Right atrium auricular region (tissue), 2 donors: Measurements from ENCODE around the gene TTLL10. TPM values are rescaled to one million over a fixed set of nuclear protein-coding genes. Genes with fewer than 3 reads are reported as not detected.

Source experiments
- DNase-seq: peaks from one replicate; pipeline ENCODE4 v3.0.0-alpha.2; 2019; ENCODE audit warnings: low spot score
- H3K27ac ChIP-seq, 2 donors: fragments of 200-600 bp; sonication (generic); 1 replicate in 1 of 2; 2 replicates in 1 of 2; pipeline ENCODE4 v1.5.1; 2016 to 2019
- H3K27me3 ChIP-seq, 2 donors: fragments of 200-600 bp; sonication (generic); one replicate each; pipeline versions ENCODE4 v1.5.1 to v1.6.0; 2017 to 2019
- H3K36me3 ChIP-seq: fragments of 200-600 bp; sonication (generic); one replicate; pipeline ENCODE4 v1.5.1; 2016
- H3K4me1 ChIP-seq, 2 donors: fragments of 200-600 bp; sonication (generic); one replicate each; pipeline versions ENCODE4 v1.5.1 to v1.6.0; 2017 to 2019
- H3K4me3 ChIP-seq, 2 donors: fragments of 200-600 bp; sonication (generic); 1 replicate in 1 of 2; 2 replicates in 1 of 2; pipeline ENCODE4 v1.5.1; 2017 to 2019; ENCODE audit warnings: mild to moderate bottlenecking in 1 of 2, moderate library complexity in 1 of 2
- H3K9me3 ChIP-seq, 2 donors: fragments of 200-600 bp; sonication (generic); one replicate each; pipeline ENCODE4 v1.5.1; 2019
- total RNA-seq, 2 donors: library from RNA; depleted of rRNA; stranded (reverse); fragments of >200 nt; gene quantifications; one replicate each; pipeline ENCODE4 v1.1.0, GENCODE V29; 2016
- TF ChIP-seq, protein P1 (sequence below), 2 donors: fragments of 200-600 bp; sonication (generic); IDR thresholded peaks; one replicate each; pipeline ENCODE4 v1.5.1; 2019; ENCODE audit warnings: antibody characterized with exemption in 2 of 2

TTLL10 gene
- total RNA-seq, 2 donors from 2014 or later: not detected

DNA sequence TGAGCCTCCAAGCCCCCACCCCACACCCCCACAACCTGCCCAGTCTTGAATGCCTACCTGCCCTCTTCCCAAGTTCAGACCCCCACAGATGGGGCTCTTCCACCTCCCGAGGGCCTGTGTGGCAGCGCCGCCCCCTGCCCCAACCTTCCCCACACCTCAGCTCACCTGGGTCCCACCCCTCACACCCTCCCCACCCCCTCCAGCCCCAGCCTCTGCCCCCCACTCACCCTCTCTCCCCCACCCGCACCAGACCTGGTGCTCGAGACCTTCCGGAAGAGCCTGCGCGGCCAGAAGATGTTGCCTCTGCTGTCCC lies 23.5 kb downstream of the TTLL10 start:
- no peak overlapping the region for H3K27ac ChIP-seq
- no peak overlapping the region for H3K4me3 ChIP-seq
- H3K36me3 ChIP-seq: no peaks in the 10 kb centered on the region
- H3K9me3 ChIP-seq: peaks cover 0 to 7% of the 10 kb centered on the region in 2 donors
- H3K27me3 ChIP-seq: no peaks in the 10 kb centered on the region
- peaks cover 0 to 11% of the 10 kb centered on the region in 2 donors for H3K4me1 ChIP-seq
- DNase-seq: no peak
- TF ChIP-seq, protein P1, sequence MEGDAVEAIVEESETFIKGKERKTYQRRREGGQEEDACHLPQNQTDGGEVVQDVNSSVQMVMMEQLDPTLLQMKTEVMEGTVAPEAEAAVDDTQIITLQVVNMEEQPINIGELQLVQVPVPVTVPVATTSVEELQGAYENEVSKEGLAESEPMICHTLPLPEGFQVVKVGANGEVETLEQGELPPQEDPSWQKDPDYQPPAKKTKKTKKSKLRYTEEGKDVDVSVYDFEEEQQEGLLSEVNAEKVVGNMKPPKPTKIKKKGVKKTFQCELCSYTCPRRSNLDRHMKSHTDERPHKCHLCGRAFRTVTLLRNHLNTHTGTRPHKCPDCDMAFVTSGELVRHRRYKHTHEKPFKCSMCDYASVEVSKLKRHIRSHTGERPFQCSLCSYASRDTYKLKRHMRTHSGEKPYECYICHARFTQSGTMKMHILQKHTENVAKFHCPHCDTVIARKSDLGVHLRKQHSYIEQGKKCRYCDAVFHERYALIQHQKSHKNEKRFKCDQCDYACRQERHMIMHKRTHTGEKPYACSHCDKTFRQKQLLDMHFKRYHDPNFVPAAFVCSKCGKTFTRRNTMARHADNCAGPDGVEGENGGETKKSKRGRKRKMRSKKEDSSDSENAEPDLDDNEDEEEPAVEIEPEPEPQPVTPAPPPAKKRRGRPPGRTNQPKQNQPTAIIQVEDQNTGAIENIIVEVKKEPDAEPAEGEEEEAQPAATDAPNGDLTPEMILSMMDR (IDR thresholded peaks at IDR 0.05): no peak

DNA sequence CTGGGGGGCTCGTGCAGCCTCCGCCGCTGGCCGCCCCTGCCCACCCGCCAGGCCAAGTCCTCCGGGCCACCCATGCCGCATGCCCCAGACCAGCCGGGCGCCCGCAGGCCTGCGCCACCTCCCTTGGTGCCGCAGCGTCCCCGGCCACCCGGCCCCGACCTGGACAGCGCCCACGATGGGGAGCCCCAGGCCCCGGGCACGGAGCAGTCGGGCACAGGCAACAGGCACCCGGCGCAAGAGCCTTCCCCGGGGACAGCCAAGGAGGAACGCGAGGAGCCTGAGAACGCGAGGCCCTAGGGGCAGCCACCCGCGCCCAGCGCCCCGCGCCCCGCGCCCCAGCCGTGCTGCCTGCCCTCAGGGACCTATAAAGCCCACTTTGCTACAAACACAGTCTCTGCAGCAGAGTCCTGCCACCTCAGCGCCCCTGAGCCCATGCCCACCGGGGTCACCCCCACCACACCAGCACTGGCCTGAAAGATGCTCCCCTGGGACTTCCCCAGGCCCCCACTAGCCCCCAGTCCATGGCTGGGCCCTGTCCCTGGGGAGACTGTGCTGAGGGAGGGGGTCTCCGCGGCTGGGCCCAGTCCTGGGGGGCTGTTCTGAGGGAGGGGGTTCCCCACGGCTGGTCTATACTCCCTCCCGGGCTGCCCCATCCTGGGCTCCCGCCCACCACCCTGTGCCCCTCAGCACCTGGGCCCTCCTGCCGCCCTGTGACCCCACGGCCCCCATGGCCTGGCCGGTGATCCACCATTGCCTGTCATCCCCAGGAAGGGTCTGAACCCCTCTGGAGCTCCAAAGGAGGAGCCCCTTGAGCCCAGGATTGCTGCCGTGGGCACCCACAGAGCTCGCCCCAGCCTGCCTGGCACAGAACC lies 24.1 kb downstream of the TTLL10 start:
- no peak overlapping the region for H3K27ac ChIP-seq
- H3K9me3 ChIP-seq: peaks cover 0 to 7% of the 10 kb centered on the region in 2 donors
- TF ChIP-seq, protein P1 (IDR thresholded peaks at IDR 0.05): no peak
- H3K36me3 ChIP-seq: no peaks in the 10 kb centered on the region
- H3K27me3 ChIP-seq: no peaks in the 10 kb centered on the region
- no peak for DNase-seq
- H3K4me3 ChIP-seq: no peak overlapping the region
- H3K4me1 ChIP-seq: peaks cover 0 to 11% of the 10 kb centered on the region in 2 donors

DNA sequence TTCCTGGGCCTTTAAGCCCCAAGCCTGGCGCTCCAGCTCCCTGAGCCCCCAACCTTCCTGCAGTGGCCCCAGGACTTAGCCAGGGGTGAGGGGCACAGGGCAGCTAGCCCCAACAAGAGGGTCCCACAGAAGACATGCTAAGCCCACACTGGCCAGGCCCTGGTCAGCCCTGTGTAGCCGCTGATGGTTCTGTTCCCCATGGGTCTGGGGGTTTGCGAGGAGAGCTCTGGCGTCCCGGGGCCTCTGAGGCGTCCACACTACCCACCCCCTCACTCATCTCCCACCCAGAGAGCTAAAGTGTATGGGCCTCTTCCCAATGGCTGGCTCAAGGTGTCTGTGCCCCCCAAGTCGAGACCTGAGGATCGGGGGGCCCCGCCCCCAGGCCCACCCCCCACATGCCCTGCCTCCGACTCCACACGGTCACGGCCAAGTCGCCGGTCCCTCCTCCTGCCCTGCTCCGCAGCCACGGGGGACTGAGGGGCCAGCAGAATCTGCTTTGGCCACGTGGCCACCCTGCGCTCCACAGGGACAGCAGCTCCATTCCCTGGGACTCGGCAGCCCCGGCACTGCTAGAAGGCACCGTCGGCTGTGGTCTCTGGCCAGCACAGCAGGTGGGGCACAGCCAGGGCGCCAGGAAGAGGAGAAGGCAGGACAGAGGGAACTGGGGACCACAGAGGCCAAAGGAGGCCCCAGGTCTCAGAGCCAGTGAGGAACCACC lies 24.9 kb downstream of the TTLL10 start:
- Histone ChIP-seq H3K27ac (no peak overlapping the region), H3K36me3 (no peaks in the 10 kb centered on the region), H3K4me1 (peaks cover 0 to 11% of the 10 kb centered on the region in 2 donors), H3K9me3 (peaks cover 0 to 7% of the 10 kb centered on the region in 2 donors), H3K4me3 (no peak overlapping the region), H3K27me3 (no peaks in the 10 kb centered on the region)
- TF ChIP-seq, protein P1 (IDR thresholded peaks at IDR 0.05): no peak
- no peak for DNase-seq

DNA sequence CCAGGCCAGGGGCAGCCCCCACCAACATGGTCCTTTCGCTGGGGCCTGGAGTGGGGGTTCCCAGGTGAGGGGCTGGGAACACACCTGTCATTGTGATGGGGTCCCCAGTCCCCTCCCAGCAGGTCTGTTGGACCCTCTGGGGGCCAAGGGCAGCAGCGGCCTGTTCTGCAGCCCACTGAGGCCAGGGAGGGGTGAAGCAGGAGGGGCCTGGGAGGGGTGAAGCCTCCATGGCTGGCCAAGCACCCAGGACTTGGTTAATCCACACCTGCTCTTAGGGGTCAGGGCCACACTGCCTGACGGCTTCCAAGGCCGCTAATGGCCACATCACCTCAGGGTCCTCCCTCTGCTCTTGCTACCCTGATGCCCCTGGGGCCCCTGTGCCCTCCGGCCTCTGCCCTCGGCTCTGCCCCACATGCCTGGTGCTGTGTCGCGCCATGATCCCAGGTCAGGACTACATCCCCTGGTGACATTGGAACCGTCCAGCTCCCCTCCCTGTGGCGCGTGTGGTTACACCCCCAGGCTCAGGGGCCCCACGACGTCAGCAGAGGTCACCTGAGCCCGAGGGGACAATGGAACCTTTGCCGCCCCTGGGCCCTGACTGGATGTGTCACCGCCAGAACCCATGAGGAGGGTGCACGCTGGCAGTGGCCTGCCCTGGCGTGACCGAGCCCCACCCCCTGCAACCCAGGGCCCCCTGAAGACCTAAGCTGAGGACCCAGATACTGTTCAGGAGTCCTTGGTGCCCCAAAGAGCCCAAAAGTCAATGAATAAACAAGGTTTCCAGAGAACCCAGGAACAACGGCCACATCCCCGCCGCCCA lies 25.7 kb downstream of the TTLL10 start:
- Histone ChIP-seq H3K36me3 (no peaks in the 10 kb centered on the region), H3K27ac (no peak overlapping the region), H3K4me3 (no peak overlapping the region), H3K9me3 (peaks cover 0 to 7% of the 10 kb centered on the region in 2 donors), H3K27me3 (no peaks in the 10 kb centered on the region), H3K4me1 (peaks cover 0 to 11% of the 10 kb centered on the region in 2 donors)
- no peak for DNase-seq
- TF ChIP-seq, protein P1 (IDR thresholded peaks at IDR 0.05): no peak

DNA sequence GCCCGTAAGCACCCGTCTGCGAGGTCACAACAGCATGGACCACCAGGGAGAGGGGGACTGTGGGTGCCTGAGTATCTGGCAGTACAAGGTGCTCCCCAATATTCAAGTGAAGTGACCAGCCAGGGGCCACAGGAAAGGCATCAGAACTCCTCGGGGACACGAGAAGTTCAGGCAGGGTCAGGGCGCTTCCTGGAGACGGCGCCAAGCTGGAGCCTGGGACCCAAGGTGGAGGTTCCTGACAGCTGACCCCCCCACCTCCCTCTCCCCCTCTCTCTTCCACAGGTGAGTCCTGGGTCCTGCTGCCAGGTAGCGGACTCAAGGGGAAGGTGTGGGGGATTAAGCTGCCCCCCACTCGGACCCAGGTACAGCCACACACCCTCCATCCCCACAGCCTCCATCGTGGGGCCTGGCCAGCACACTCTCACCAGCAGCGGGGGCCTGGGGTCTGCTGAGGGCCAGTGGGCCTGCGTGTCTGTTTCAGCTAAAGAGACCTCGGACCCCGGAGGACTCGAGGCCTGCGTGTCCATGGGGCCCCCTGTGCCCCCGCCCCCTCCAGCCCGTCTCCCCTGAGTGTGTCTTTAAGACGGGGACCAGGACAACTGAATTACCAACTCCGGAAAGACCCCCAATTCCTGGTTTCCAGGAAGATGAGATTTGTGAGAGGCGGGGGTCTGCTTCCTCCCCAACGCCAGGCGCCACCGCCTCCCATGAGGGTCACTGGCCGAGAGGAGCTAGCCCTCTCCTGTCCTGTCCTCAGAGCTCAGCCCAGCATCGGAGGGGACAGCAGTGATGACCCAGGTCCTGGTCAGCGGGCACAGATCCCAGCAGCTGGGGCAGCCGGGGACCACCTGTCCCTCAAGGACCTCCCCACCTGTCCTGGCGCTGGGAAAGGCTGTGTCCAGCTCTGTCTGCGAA lies 26.5 kb downstream of the TTLL10 start:
- no peak for DNase-seq
- Histone ChIP-seq H3K4me3 (peak overlapping the region in 1 of 2 donors; percentile 56), H3K9me3 (no peaks in the 10 kb centered on the region), H3K27ac (no peak overlapping the region), H3K4me1 (peaks cover 0 to 11% of the 10 kb centered on the region in 2 donors), H3K36me3 (no peaks in the 10 kb centered on the region), H3K27me3 (no peaks in the 10 kb centered on the region)
- TF ChIP-seq, protein P1 (IDR thresholded peaks at IDR 0.05): no peak
